GM23338 (cell line): ENCODE measurements around the gene PLCL1. TPM values are rescaled to one million over a fixed set of nuclear protein-coding genes. Genes with fewer than 3 reads are reported as not detected.

Experiments used
- ATAC-seq: fragments of 200-7000 bp; cut with Tn5 transposase; 3 replicates; pipeline ENCODE4 v1.9.1; 2020
- DNase-seq: peaks from one replicate; pipeline ENCODE4 v3.0.0-alpha.2; 2015; ENCODE audit warnings: low spot score
- H2AFZ ChIP-seq: fragments of 200-600 bp; sonication (generic); 2 replicates; pipeline ENCODE4 v1.8.0; 2016; ENCODE audit warnings: antibody characterized with exemption, mild to moderate bottlenecking, moderate library complexity
- H3F3A ChIP-seq: fragments of 200-600 bp; sonication (generic); replicated peaks from 2 replicates; pipeline ENCODE4 v1.8.0; 2017; ENCODE audit warnings: antibody characterized with exemption, mixed run types, low read depth
- H3K27ac ChIP-seq: fragments of 200-600 bp; sonication (generic); 2 replicates; pipeline ENCODE4 v1.6.1; 2016; ENCODE audit warnings: low read depth
- H3K27me3 ChIP-seq: fragments of 200-600 bp; sonication (generic); 2 replicates; pipeline ENCODE4 v1.8.0; 2016; ENCODE audit warnings: mild to moderate bottlenecking, mixed run types, moderate library complexity; ENCODE audit not compliant: insufficient read depth
- H3K36me3 ChIP-seq: fragments of 200-600 bp; sonication (generic); 2 replicates; pipeline ENCODE4 v1.8.0; 2016; ENCODE audit warnings: mild to moderate bottlenecking; ENCODE audit not compliant: insufficient read depth
- H3K4me1 ChIP-seq: fragments of 200-600 bp; sonication (generic); 2 replicates; pipeline ENCODE4 v1.8.0; 2016; ENCODE audit warnings: mild to moderate bottlenecking, moderate library complexity; ENCODE audit not compliant: insufficient read depth
- H3K4me2 ChIP-seq: fragments of 200-600 bp; sonication (generic); 2 replicates; pipeline ENCODE4 v1.7.1; 2017; ENCODE audit warnings: mixed run types
- H3K4me3 ChIP-seq: fragments of 200-600 bp; sonication (generic); 2 replicates; pipeline ENCODE4 v1.6.1; 2016; ENCODE audit warnings: mixed run types
- H3K79me2 ChIP-seq: fragments of 200-600 bp; sonication (generic); replicated peaks from 2 replicates; pipeline ENCODE4 v1.8.0; 2017; ENCODE audit warnings: mild to moderate bottlenecking; ENCODE audit not compliant: insufficient read depth
- H3K9me2 ChIP-seq: fragments of 200-600 bp; sonication (generic); 2 replicates; pipeline ENCODE4 v1.8.0; 2017; ENCODE audit not compliant: insufficient read depth
- H4K20me1 ChIP-seq: fragments of 200-600 bp; sonication (generic); replicated peaks from 2 replicates; pipeline ENCODE4 v1.8.0; 2017; ENCODE audit warnings: mild to moderate bottlenecking; ENCODE audit not compliant: insufficient read depth
- H3K27ac Mint-ChIP-seq: 2 replicates; pipeline ENCODE4 v1.8.0; 2020; ENCODE audit warnings: inconsistent platforms, mild to moderate bottlenecking, moderate library complexity, mixed read lengths
- H3K27me3 Mint-ChIP-seq: 3 replicates; pipeline ENCODE4 v1.8.0; 2022; ENCODE audit warnings: low read depth, mild to moderate bottlenecking, moderate library complexity, mixed read lengths, inconsistent platforms; ENCODE audit not compliant: insufficient read depth, poor library complexity
- H3K36me3 Mint-ChIP-seq: 3 replicates; pipeline ENCODE4 v1.8.0; 2021; ENCODE audit warnings: low read depth, mild to moderate bottlenecking, inconsistent platforms, moderate library complexity, mixed read lengths
- H3K4me1 Mint-ChIP-seq: 3 replicates; pipeline ENCODE4 v1.8.0; 2020; ENCODE audit warnings: mild to moderate bottlenecking, inconsistent platforms, mixed read lengths
- H3K4me3 Mint-ChIP-seq: 3 replicates; pipeline ENCODE4 v1.8.0; 2021; ENCODE audit warnings: moderate library complexity, mild to moderate bottlenecking, inconsistent platforms, mixed read lengths
- H3K9me3 Mint-ChIP-seq: 3 replicates; pipeline ENCODE4 v1.8.0; 2020; ENCODE audit warnings: moderate library complexity, mild to moderate bottlenecking, inconsistent platforms, mixed read lengths
- ETS1 ChIP-seq: IDR thresholded peaks from 2 replicates; pipeline ENCODE4 v1.6.1; 2016; ENCODE audit warnings: antibody characterized with exemption
- EZH2phosphoT487 ChIP-seq: fragments of 200-600 bp; sonication (generic); IDR thresholded peaks from one replicate; pipeline ENCODE4 v1.8.1; 2018; ENCODE audit warnings: antibody characterized with exemption; ENCODE audit not compliant: unreplicated experiment
- NANOG ChIP-seq: IDR thresholded peaks from 2 replicates; pipeline ENCODE4 v1.6.1; 2016; ENCODE audit warnings: antibody characterized with exemption, borderline replicate concordance
- POLR2AphosphoS5 ChIP-seq: IDR thresholded peaks from 2 replicates; pipeline ENCODE4 v1.6.1; 2016; ENCODE audit warnings: antibody characterized with exemption, low read depth
- REST ChIP-seq: IDR thresholded peaks from one replicate; pipeline ENCODE4 v1.6.1; 2018; ENCODE audit warnings: antibody characterized with exemption; ENCODE audit not compliant: unreplicated experiment
- STAT1 ChIP-seq: IDR thresholded peaks from one replicate; pipeline ENCODE4 v1.6.1; 2016; ENCODE audit warnings: antibody characterized with exemption; ENCODE audit not compliant: unreplicated experiment
- ZNF331 ChIP-seq: fragments of 250-450 bp; sonication (Bioruptor Pico); IDR thresholded peaks from 2 replicates; pipeline ENCODE4 v1.5.0; 2020; ENCODE audit warnings: low read depth, mild to moderate bottlenecking, moderate library complexity
- ZNF462 ChIP-seq: fragments of 250-450 bp; sonication (Bioruptor Pico); IDR thresholded peaks from 2 replicates; pipeline ENCODE4 v1.5.0; 2020; ENCODE audit warnings: mild to moderate bottlenecking, moderate library complexity
- polyA plus RNA-seq: library from polyadenylated mRNA; unstranded; fragments of >200 nt; fragmentation: Nextera tagmentation; extraction: Ambion mirVana; gene quantifications from 2 replicates; pipeline ENCODE4 v1.2.1, GENCODE V29; 2016
- total RNA-seq: library from RNA; depleted of rRNA; stranded (reverse); fragments of >200 nt; shearing (Covaris generic); gene quantifications from 2 replicates; pipeline ENCODE4 v1.2.3, GENCODE V29; 2014

PLCL1 gene
- total and polyA plus RNA-seq, 2 experiments from 2014 or later: not detected

GRCh38 chr2:197862246-197862955, 58.0 kb downstream of the PLCL1 start:
- DNase-seq (no peak), ATAC-seq (no peak)
- no peaks in the 10 kb centered on the region for H4K20me1 ChIP-seq

More at GRCh38 chr2:197862246-197862955, 58.0 kb downstream of the PLCL1 start:
- H3K4me3 ChIP-seq: no peak overlapping the region
- H2AFZ ChIP-seq: no peak overlapping the region
- H3K9me2 ChIP-seq: peaks cover 3% of the 10 kb centered on the region; the same call in 1 of the 2 replicates
- TF ChIP-seq EZH2phosphoT487: no peak
- TF ChIP-seq ZNF462 (CRISPR knock-in tag): no peak
- TF ChIP-seq NANOG: no peak
- no peak for TF ChIP-seq REST
- TF ChIP-seq ZNF331 (CRISPR knock-in tag): no peak
- TF ChIP-seq ETS1: no peak
- no peak for TF ChIP-seq STAT1
- TF ChIP-seq POLR2AphosphoS5: no peak
- no peaks in the 10 kb centered on the region for H3K27me3 ChIP-seq
- no peak overlapping the region for H3K27ac ChIP-seq
- Mint-ChIP-seq H3K4me1 (peaks cover 3% of the 10 kb centered on the region; the same call in 2 of the 3 replicates), H3K36me3 (peaks cover 3% of the 10 kb centered on the region; the same call in 2 of the 3 replicates), H3K27ac (no peak overlapping the region), H3K9me3 (no peaks in the 10 kb centered on the region), H3K27me3 (peaks cover 2% of the 10 kb centered on the region), H3K4me3 (no peak overlapping the region)
- no peaks in the 10 kb centered on the region for H3K79me2 ChIP-seq
- no peak overlapping the region for H3K4me2 ChIP-seq
- no peaks in the 10 kb centered on the region for H3K36me3 ChIP-seq
- H3K4me1 ChIP-seq: peaks cover 4% of the 10 kb centered on the region
- H3F3A ChIP-seq: no peaks in the 10 kb centered on the region
